A549 (cell line): ENCODE measurements around the gene ADGRL3. TPM values are rescaled to one million over a fixed set of nuclear protein-coding genes. Genes with fewer than 3 reads are reported as not detected.

ENCODE experiments used
- ATAC-seq, 2 experiments: fragments of 200-7000 bp in 1 of 2; fragments of >200 bp in 1 of 2; cut with Nextera tagmentation in 1 of 2; cut with Tn5 transposase in 1 of 2; 3 replicates each; pipeline versions ENCODE4 v1.8.0 to v1.9.1; 2018 to 2020; ENCODE audit warnings: mild to moderate bottlenecking in 1 of 2, moderate library complexity in 1 of 2
- CTCF ChIA-PET: fragments of 300-600 bp; sonication (Branson Sonifier 250); formaldehyde crosslinking; extraction: SDS; loops from one replicate; lab custom pipeline; 2021; ENCODE audit warnings: antibody characterized with exemption, inconsistent platforms; lab: Yijun Ruan, JAX
- POLR2A ChIA-PET: fragments of 350-600 bp; formaldehyde crosslinking; extraction: SDS; loops from one replicate; lab custom pipeline; 2021; ENCODE audit warnings: antibody characterized with exemption, inconsistent platforms; lab: Yijun Ruan, JAX
- DNase-seq, 2 experiments: peaks; one replicate each; pipeline versions ENCODE4 v3.0.0 to v3.0.0-alpha.2; 2011 to 2016; ENCODE audit warnings: low read depth in 1 of 2, low spot score in 1 of 2
- FAIRE-seq: peaks from 2 replicates; lab custom pipeline; 2011; peaks lifted over from hg19 to GRCh38; lab: Jason Lieb, UNC
- H3K27ac ChIP-seq, 2 experiments: fragments of >200 bp; sonication (Bioruptor Twin); formaldehyde crosslinking; 3 replicates each; pipeline ENCODE4 v1.5.1; 2016 to 2017
- H3K4me1 ChIP-seq: fragments of >200 bp; sonication (Bioruptor Twin); formaldehyde crosslinking; 3 replicates; pipeline ENCODE4 v1.6.1; 2016
- H3K4me2 ChIP-seq: fragments of >200 bp; sonication (Bioruptor Twin); formaldehyde crosslinking; 3 replicates; pipeline ENCODE4 v1.6.1; 2016
- H3K4me3 ChIP-seq: fragments of >200 bp; sonication (Bioruptor Twin); formaldehyde crosslinking; 3 replicates; pipeline ENCODE4 v1.5.1; 2016
- H3K9me3 ChIP-seq: fragments of >200 bp; sonication (Bioruptor Twin); formaldehyde crosslinking; 3 replicates; pipeline ENCODE4 v1.6.1; 2016
- BHLHE40 ChIP-seq: IDR thresholded peaks from 2 replicates; pipeline ENCODE4 v1.6.1; 2012; ENCODE audit warnings: low read depth, low read length, inconsistent platforms
- CBX2 ChIP-seq: fragments of 200-600 bp; sonication (generic); IDR thresholded peaks from 2 replicates; pipeline ENCODE4 v1.6.1; 2016; ENCODE audit warnings: low read depth, mild to moderate bottlenecking, borderline replicate concordance
- CHD4 ChIP-seq: fragments of 200-600 bp; sonication (generic); IDR thresholded peaks from 2 replicates; pipeline ENCODE4 v1.6.1; 2016; ENCODE audit warnings: antibody characterized with exemption, mild to moderate bottlenecking, borderline replicate concordance
- EHF ChIP-seq: fragments of 250-450 bp; sonication (Bioruptor Pico); IDR thresholded peaks from 2 replicates; pipeline ENCODE4 v1.5.0; 2020; ENCODE audit warnings: mild to moderate bottlenecking
- FOSB ChIP-seq: fragments of 250-450 bp; sonication (Bioruptor Pico); IDR thresholded peaks from 2 replicates; pipeline ENCODE4 v1.5.0; 2020; ENCODE audit warnings: mild to moderate bottlenecking, moderate library complexity
- GATA3 ChIP-seq: IDR thresholded peaks from 2 replicates; pipeline ENCODE4 v1.6.1; 2012; ENCODE audit warnings: borderline replicate concordance
- HOXB13 ChIP-seq: fragments of 250-450 bp; sonication (Bioruptor Pico); IDR thresholded peaks from 2 replicates; pipeline ENCODE4 v1.5.0; 2020; ENCODE audit warnings: low read depth, mild to moderate bottlenecking, moderate library complexity
- JUNB ChIP-seq: fragments of >200 bp; sonication (Bioruptor Twin); formaldehyde crosslinking; IDR thresholded peaks from 2 replicates; pipeline ENCODE4 v1.6.1; 2016
- MAZ ChIP-seq: fragments of 150-350 bp; IDR thresholded peaks from 2 replicates; pipeline ENCODE4 v1.6.1; 2014; ENCODE audit warnings: antibody characterized with exemption, low read depth, low read length, borderline replicate concordance
- MYC ChIP-seq: IDR thresholded peaks from 2 replicates; pipeline ENCODE4 v1.6.1; 2012; ENCODE audit warnings: mild to moderate bottlenecking, inconsistent platforms, low read length, improper control_type of control experiment, borderline replicate concordance
- NFE2L2 ChIP-seq: fragments of 150-350 bp; conservative IDR thresholded peaks from 2 replicates; pipeline ENCODE4 v1.6.1; 2014; ENCODE audit warnings: low read length
- POLR2A ChIP-seq: IDR thresholded peaks from 2 replicates; pipeline ENCODE4 v1.6.1; 2012; ENCODE audit warnings: mild to moderate bottlenecking, low read length
- RCOR1 ChIP-seq: fragments of 150-350 bp; IDR thresholded peaks from 2 replicates; pipeline ENCODE4 v1.6.1; 2014; ENCODE audit warnings: antibody characterized with exemption, low read length, low read depth
- RFX5 ChIP-seq: fragments of 450-650 bp; IDR thresholded peaks from 2 replicates; pipeline ENCODE4 v1.7.1; 2014; ENCODE audit warnings: antibody characterized with exemption, mild to moderate bottlenecking, moderate library complexity
- RNF2 ChIP-seq: fragments of 200-600 bp; sonication (generic); IDR thresholded peaks from 2 replicates; pipeline ENCODE4 v1.6.1; 2016; ENCODE audit warnings: low read depth, mild to moderate bottlenecking, antibody characterized with exemption, moderate library complexity, borderline replicate concordance
- SMC3 ChIP-seq: fragments of >200 bp; sonication (Bioruptor Twin); formaldehyde crosslinking; IDR thresholded peaks from 3 replicates; pipeline ENCODE4 v1.6.1; 2018; ENCODE audit warnings: inconsistent platforms
- TFCP2L1 ChIP-seq: fragments of 250-450 bp; sonication (Bioruptor Pico); IDR thresholded peaks from 2 replicates; pipeline ENCODE4 v1.5.0; 2021; ENCODE audit warnings: mild to moderate bottlenecking
- TP53 ChIP-seq: fragments of 250-450 bp; sonication (Bioruptor Pico); IDR thresholded peaks from 2 replicates; pipeline ENCODE4 v1.5.0; 2021; ENCODE audit warnings: mild to moderate bottlenecking, moderate library complexity
- WGBS: methylation state at CpG from one replicate; pipeline ENCODE4 v1.1.6; 2017; ENCODE audit errors: missing lambda C conversion rate; 5-methylcytosine and 5-hydroxymethylcytosine counted together
- polyA plus RNA-seq, 4 experiments: library from polyadenylated mRNA; depleted of rRNA in 3 of 4; stranded (reverse); fragments of >200 nt; fragmentation: RNase III in 1 of 4; extraction: RNeasy Plus Mini Kit Qiagen cat#74134 plus additional on column Dnase treatment in 1 of 4; gene quantifications; 2 replicates in 3 of 4; 3 replicates in 1 of 4; pipeline ENCODE4 v1.2.3, GENCODE V29; 2011 to 2017
- TF ChIP-seq, protein P1 (sequence below): fragments of >200 bp; sonication (Bioruptor Twin); formaldehyde crosslinking; IDR thresholded peaks from 2 replicates; pipeline ENCODE4 v1.6.1; 2016
- TF ChIP-seq, protein P2 (sequence below): fragments of >200 bp; sonication (Bioruptor Twin); formaldehyde crosslinking; IDR thresholded peaks from 3 replicates; pipeline ENCODE4 v1.6.1; 2016
- TF ChIP-seq, protein P3 (sequence below): fragments of 150-350 bp; IDR thresholded peaks from 2 replicates; pipeline ENCODE4 v1.6.1; 2014; ENCODE audit warnings: low read depth, mild to moderate bottlenecking, low read length
- TF ChIP-seq, protein P4 (sequence below): fragments of 250-450 bp; sonication (Bioruptor Pico); IDR thresholded peaks from 2 replicates; pipeline ENCODE4 v1.5.0; 2020; ENCODE audit warnings: low read depth, mild to moderate bottlenecking, moderate library complexity
- TF ChIP-seq, protein P5 (sequence below): fragments of >200 bp; sonication (Bioruptor Twin); formaldehyde crosslinking; IDR thresholded peaks from 3 replicates; pipeline ENCODE4 v1.5.1; 2016
- TF ChIP-seq, protein P6 (sequence below): fragments of 250-450 bp; sonication (Bioruptor Pico); IDR thresholded peaks from 2 replicates; pipeline ENCODE4 v1.5.0; 2021; ENCODE audit warnings: mild to moderate bottlenecking, moderate library complexity, borderline replicate concordance

Gene ADGRL3
- polyA plus RNA-seq, 2 of the 4 experiments (the other 2 are of a cell fraction): 0.05 to 0.12 TPM

DNA sequence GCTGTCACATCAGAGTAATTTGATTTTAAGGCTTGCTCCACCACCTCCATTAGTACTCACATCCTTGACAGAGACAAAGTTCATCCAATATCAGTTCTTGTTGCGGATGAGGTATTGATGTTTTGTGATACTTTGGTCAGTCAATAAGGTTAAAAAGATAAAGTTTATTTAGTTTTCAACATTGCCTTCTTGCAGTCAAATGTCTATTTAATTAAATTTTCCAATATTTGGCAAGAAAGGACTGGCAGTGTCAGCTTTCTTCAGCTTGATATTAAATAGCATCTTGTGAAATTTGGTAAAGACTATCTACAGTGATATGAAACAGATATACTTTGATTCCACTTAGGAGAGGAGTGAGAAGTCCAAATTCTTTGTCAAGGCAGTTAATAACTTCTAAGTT is 493.4 kb downstream of the ADGRL3 start:
- 59% methylated on average over 1 of the region's 1 CpG for WGBS
- FAIRE-seq (no peak), ATAC-seq (no peak), DNase-seq (no peak)
- Histone ChIP-seq H3K4me3 (no peak overlapping the region), H3K4me2 (no peak overlapping the region), H3K4me1 (no peaks in the 10 kb centered on the region), H3K9me3 (no peaks in the 10 kb centered on the region), H3K27ac (no peak overlapping the region)
- ChIA-PET CTCF (no interaction called here), POLR2A (no interaction called here)
- no peak for TF ChIP-seq SMC3
- no peak for TF ChIP-seq FOSB (CRISPR knock-in tag)
- TF ChIP-seq, protein P1, sequence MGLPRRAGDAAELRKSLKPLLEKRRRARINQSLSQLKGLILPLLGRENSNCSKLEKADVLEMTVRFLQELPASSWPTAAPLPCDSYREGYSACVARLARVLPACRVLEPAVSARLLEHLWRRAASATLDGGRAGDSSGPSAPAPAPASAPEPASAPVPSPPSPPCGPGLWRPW: no peak
- TF ChIP-seq, protein P2, sequence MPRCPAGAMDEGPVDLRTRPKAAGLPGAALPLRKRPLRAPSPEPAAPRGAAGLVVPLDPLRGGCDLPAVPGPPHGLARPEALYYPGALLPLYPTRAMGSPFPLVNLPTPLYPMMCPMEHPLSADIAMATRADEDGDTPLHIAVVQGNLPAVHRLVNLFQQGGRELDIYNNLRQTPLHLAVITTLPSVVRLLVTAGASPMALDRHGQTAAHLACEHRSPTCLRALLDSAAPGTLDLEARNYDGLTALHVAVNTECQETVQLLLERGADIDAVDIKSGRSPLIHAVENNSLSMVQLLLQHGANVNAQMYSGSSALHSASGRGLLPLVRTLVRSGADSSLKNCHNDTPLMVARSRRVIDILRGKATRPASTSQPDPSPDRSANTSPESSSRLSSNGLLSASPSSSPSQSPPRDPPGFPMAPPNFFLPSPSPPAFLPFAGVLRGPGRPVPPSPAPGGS: no peak
- TF ChIP-seq NFE2L2: no peak
- TF ChIP-seq MYC: no peak
- no peak for TF ChIP-seq POLR2A
- TF ChIP-seq JUNB: no peak
- no peak for TF ChIP-seq BHLHE40

DNA sequence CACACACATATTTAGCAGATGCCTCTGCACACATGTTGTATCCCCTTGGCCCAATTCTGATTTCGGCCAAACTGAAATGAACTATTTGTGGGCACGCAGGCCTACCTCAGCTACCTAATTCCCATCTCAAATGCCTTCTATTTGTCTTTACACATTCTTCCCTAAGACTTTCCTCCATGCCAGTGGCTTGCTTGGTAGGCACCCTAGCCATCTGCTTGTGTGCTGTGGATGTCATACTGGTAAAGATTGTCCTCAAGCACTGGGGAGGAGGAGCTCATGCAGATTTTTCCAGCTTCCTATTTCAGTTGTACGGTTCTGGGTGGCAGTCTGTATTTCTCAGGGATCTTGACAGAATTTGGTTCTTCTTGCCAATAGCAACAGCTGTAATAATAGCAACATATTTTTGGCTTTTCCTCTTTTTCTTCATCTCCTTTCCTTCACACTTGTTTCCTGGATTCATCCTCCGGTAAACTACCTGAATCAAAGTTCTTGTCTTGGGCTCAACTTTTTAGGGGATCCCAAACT is 514.3 kb downstream of the ADGRL3 start:
- Histone ChIP-seq H3K27ac (no peak overlapping the region), H3K4me3 (no peak overlapping the region), H3K4me2 (no peak overlapping the region), H3K9me3 (no peaks in the 10 kb centered on the region), H3K4me1 (no peaks in the 10 kb centered on the region)
- FAIRE-seq: no peak
- ATAC-seq: no peak
- POLR2A ChIA-PET: no interaction called here
- WGBS: 26% methylated on average over 4 of the region's 4 CpGs
- CTCF ChIA-PET: no interaction called here
- no peak for TF ChIP-seq RNF2
- no peak for TF ChIP-seq NFE2L2
- TF ChIP-seq RFX5: no peak
- no peak for TF ChIP-seq CBX2
- TF ChIP-seq BHLHE40: no peak
- no peak for TF ChIP-seq RCOR1
- TF ChIP-seq EHF (CRISPR knock-in tag): no peak
- no peak for TF ChIP-seq TP53
- TF ChIP-seq, protein P3, sequence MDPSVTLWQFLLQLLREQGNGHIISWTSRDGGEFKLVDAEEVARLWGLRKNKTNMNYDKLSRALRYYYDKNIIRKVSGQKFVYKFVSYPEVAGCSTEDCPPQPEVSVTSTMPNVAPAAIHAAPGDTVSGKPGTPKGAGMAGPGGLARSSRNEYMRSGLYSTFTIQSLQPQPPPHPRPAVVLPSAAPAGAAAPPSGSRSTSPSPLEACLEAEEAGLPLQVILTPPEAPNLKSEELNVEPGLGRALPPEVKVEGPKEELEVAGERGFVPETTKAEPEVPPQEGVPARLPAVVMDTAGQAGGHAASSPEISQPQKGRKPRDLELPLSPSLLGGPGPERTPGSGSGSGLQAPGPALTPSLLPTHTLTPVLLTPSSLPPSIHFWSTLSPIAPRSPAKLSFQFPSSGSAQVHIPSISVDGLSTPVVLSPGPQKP: no peak
- TF ChIP-seq, protein P4, sequence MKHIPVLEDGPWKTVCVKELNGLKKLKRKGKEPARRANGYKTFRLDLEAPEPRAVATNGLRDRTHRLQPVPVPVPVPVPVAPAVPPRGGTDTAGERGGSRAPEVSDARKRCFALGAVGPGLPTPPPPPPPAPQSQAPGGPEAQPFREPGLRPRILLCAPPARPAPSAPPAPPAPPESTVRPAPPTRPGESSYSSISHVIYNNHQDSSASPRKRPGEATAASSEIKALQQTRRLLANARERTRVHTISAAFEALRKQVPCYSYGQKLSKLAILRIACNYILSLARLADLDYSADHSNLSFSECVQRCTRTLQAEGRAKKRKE (CRISPR knock-in tag): no peak
- TF ChIP-seq HOXB13 (CRISPR knock-in tag): no peak
- TF ChIP-seq GATA3: no peak
- DNase-seq: no peak

DNA sequence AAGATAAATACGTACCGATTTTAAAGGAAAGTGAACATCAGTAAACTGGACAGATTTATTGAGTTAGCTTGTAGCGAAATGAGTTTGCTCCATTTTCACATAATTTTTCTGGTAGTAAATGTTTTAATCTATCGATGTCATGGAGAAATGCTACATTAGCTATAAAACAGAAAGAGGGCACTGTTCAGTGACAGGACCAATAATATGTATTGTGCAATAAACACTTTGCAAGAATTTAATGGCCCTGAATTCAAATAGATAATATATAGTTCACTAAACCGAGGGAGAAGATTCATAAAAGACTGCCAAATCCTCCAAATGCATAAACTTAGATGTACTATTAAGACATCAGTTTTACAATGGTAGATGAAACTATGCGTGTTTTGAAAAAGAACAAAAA is 516.3 kb downstream of the ADGRL3 start:
- no peak for ATAC-seq
- FAIRE-seq: no peak

More for the DNA sequence above, 516.3 kb downstream of the ADGRL3 start:
- H3K27ac ChIP-seq: no peak overlapping the region
- no peak for DNase-seq
- TF ChIP-seq GATA3 (no peak), MAZ (no peak), CHD4 (no peak), RCOR1 (no peak), NFE2L2 (no peak), HOXB13 (CRISPR knock-in tag) (no peak), TFCP2L1 (CRISPR knock-in tag) (no peak)
- TF ChIP-seq, protein P5, sequence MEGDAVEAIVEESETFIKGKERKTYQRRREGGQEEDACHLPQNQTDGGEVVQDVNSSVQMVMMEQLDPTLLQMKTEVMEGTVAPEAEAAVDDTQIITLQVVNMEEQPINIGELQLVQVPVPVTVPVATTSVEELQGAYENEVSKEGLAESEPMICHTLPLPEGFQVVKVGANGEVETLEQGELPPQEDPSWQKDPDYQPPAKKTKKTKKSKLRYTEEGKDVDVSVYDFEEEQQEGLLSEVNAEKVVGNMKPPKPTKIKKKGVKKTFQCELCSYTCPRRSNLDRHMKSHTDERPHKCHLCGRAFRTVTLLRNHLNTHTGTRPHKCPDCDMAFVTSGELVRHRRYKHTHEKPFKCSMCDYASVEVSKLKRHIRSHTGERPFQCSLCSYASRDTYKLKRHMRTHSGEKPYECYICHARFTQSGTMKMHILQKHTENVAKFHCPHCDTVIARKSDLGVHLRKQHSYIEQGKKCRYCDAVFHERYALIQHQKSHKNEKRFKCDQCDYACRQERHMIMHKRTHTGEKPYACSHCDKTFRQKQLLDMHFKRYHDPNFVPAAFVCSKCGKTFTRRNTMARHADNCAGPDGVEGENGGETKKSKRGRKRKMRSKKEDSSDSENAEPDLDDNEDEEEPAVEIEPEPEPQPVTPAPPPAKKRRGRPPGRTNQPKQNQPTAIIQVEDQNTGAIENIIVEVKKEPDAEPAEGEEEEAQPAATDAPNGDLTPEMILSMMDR: no peak
- TF ChIP-seq, protein P6, sequence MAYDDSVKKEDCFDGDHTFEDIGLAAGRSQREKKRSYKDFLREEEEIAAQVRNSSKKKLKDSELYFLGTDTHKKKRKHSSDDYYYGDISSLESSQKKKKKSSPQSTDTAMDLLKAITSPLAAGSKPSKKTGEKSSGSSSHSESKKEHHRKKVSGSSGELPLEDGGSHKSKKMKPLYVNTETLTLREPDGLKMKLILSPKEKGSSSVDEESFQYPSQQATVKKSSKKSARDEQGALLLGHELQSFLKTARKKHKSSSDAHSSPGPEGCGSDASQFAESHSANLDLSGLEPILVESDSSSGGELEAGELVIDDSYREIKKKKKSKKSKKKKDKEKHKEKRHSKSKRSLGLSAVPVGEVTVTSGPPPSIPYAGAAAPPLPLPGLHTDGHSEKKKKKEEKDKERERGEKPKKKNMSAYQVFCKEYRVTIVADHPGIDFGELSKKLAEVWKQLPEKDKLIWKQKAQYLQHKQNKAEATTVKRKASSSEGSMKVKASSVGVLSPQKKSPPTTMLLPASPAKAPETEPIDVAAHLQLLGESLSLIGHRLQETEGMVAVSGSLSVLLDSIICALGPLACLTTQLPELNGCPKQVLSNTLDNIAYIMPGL: no peak
- ChIA-PET CTCF (no interaction called here), POLR2A (no interaction called here)
- 35% methylated on average over 6 of the region's 6 CpGs for WGBS
- H3K4me3 ChIP-seq: no peak overlapping the region
- no peak overlapping the region for H3K4me2 ChIP-seq
- no peaks in the 10 kb centered on the region for H3K9me3 ChIP-seq
- no peaks in the 10 kb centered on the region for H3K4me1 ChIP-seq
